Measurements from ENCODE around the gene TCAP. TPM values are rescaled to one million over a fixed set of nuclear protein-coding genes. Genes with fewer than 3 reads are reported as not detected.

TCAP gene
- total and polyA plus RNA-seq, 10 of the 15 experiments (the other 5 are each of a cell fraction or from before 2014, with no cell fraction given) = 0.17 to 1.0 (median 0.36) TPM; not detected in 3

DNA sequence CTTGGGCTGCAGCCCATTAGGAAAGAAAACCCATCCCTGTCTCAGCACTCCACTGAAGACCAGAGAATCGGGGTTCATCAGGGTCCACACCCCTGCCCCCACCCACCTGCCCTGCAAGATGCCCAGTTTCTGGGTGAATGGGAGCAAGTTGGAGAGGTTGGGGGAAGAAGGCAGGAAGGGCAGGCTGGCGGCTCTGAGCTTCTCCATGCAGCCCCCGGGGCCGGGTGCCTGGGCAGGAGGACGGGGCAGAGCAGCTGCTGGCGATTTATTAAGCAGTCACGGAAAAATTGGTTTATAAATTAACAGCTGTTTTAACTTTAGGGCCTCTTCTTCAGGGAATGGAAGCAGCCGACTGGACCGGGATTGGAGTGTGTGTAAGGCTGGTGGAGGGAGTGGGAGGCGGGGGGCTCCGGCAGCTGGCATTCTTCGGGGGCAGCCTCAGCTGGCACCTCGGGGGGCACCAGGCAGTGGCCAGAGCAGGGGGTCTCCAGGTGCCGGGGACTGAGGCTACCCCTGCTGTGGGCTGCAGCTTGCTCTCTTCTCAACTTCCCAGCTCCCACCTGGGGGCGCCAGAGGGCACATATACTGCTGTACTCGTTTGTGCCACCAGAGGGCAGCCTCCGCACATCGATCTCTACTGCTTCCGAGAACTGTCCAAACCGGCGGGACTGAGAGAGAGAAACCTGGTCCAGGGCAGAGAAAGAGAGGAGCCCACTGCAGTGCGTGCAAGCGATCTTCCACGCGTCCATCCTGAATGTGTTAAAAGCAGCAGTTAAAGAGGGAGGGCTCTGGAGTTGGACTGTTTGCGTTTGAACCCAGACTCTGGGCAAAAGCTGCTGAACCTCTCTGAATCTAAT lies 43.4 kb upstream of the TCAP start (continued):
- TF ChIP-seq, protein P1, sequence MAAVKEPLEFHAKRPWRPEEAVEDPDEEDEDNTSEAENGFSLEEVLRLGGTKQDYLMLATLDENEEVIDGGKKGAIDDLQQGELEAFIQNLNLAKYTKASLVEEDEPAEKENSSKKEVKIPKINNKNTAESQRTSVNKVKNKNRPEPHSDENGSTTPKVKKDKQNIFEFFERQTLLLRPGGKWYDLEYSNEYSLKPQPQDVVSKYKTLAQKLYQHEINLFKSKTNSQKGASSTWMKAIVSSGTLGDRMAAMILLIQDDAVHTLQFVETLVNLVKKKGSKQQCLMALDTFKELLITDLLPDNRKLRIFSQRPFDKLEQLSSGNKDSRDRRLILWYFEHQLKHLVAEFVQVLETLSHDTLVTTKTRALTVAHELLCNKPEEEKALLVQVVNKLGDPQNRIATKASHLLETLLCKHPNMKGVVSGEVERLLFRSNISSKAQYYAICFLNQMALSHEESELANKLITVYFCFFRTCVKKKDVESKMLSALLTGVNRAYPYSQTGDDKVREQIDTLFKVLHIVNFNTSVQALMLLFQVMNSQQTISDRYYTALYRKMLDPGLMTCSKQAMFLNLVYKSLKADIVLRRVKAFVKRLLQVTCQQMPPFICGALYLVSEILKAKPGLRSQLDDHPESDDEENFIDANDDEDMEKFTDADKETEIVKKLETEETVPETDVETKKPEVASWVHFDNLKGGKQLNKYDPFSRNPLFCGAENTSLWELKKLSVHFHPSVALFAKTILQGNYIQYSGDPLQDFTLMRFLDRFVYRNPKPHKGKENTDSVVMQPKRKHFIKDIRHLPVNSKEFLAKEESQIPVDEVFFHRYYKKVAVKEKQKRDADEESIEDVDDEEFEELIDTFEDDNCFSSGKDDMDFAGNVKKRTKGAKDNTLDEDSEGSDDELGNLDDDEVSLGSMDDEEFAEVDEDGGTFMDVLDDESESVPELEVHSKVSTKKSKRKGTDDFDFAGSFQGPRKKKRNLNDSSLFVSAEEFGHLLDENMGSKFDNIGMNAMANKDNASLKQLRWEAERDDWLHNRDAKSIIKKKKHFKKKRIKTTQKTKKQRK (IDR thresholded peaks at IDR 0.05; ENCODE audit: low read depth, low read length) = no peak
- no peak for TF ChIP-seq SREBF1 (IDR thresholded peaks at IDR 0.05; ENCODE audit: low read length)
- TF ChIP-seq, protein P2, sequence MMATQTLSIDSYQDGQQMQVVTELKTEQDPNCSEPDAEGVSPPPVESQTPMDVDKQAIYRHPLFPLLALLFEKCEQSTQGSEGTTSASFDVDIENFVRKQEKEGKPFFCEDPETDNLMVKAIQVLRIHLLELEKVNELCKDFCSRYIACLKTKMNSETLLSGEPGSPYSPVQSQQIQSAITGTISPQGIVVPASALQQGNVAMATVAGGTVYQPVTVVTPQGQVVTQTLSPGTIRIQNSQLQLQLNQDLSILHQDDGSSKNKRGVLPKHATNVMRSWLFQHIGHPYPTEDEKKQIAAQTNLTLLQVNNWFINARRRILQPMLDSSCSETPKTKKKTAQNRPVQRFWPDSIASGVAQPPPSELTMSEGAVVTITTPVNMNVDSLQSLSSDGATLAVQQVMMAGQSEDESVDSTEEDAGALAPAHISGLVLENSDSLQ (IDR thresholded peaks at IDR 0.05) = no peak
- TF ChIP-seq SMAD1 (IDR thresholded peaks at IDR 0.05; ENCODE audit: low read depth, partially characterized antibody) = no peak
- no peak for TF ChIP-seq EED (IDR thresholded peaks at IDR 0.05; ENCODE audit: low read depth)
- no peak for TF ChIP-seq POLR2AphosphoS5 (IDR thresholded peaks at IDR 0.05; ENCODE audit: low read length)
- no peak for TF ChIP-seq TCF7 (IDR thresholded peaks at IDR 0.05; ENCODE audit: borderline replicate concordance)
- TF ChIP-seq SKIL (IDR thresholded peaks at IDR 0.05; ENCODE audit: low read depth, poor library complexity, severe bottlenecking) = peak; percentile 44
- TF ChIP-seq ZNF217 (IDR thresholded peaks at IDR 0.05) = no peak
- no peak for TF ChIP-seq CREM (IDR thresholded peaks at IDR 0.05; ENCODE audit: low read depth)
- no peak for TF ChIP-seq WRNIP1 (IDR thresholded peaks at IDR 0.05; ENCODE audit: borderline replicate concordance, low read depth, low read length)
- TF ChIP-seq, protein P3, sequence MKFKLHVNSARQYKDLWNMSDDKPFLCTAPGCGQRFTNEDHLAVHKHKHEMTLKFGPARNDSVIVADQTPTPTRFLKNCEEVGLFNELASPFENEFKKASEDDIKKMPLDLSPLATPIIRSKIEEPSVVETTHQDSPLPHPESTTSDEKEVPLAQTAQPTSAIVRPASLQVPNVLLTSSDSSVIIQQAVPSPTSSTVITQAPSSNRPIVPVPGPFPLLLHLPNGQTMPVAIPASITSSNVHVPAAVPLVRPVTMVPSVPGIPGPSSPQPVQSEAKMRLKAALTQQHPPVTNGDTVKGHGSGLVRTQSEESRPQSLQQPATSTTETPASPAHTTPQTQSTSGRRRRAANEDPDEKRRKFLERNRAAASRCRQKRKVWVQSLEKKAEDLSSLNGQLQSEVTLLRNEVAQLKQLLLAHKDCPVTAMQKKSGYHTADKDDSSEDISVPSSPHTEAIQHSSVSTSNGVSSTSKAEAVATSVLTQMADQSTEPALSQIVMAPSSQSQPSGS (IDR thresholded peaks at IDR 0.05; ENCODE audit: low read length) = no peak
- TF ChIP-seq, protein P4, sequence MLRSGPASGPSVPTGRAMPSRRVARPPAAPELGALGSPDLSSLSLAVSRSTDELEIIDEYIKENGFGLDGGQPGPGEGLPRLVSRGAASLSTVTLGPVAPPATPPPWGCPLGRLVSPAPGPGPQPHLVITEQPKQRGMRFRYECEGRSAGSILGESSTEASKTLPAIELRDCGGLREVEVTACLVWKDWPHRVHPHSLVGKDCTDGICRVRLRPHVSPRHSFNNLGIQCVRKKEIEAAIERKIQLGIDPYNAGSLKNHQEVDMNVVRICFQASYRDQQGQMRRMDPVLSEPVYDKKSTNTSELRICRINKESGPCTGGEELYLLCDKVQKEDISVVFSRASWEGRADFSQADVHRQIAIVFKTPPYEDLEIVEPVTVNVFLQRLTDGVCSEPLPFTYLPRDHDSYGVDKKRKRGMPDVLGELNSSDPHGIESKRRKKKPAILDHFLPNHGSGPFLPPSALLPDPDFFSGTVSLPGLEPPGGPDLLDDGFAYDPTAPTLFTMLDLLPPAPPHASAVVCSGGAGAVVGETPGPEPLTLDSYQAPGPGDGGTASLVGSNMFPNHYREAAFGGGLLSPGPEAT (IDR thresholded peaks at IDR 0.05; ENCODE audit: low read depth) = no peak
- peak; percentile 27 for TF ChIP-seq SP1 (IDR thresholded peaks at IDR 0.05; ENCODE audit: low read depth, low read length)
- TF ChIP-seq SIN3A (IDR thresholded peaks at IDR 0.05; ENCODE audit: low read depth, low read length) = no peak
- TF ChIP-seq POU2F2 (IDR thresholded peaks at IDR 0.05; ENCODE audit: borderline replicate concordance, low read depth, low read length) = peak; percentile 73; the same call in 2 of the 3 replicates
- peak; percentile 97 for TF ChIP-seq SMC3 (IDR thresholded peaks at IDR 0.05; ENCODE audit: borderline replicate concordance, low read length)
- no peak for TF ChIP-seq ZNF274 (IDR thresholded peaks at IDR 0.05; ENCODE audit: insufficient read depth, insufficient read length)
- no peak for TF ChIP-seq CHD2 (IDR thresholded peaks at IDR 0.05; ENCODE audit: borderline replicate concordance, low read depth, low read length)
